Measurements from ENCODE around the gene OR56A5. TPM values are rescaled to one million over a fixed set of nuclear protein-coding genes. Genes with fewer than 3 reads are reported as not detected.
"Not testable (repeated sequence)": the region's sequence is repeated elsewhere in the genome, so short reads cannot be mapped to it uniquely, and the experiment has no call there.

The OR56A5 gene
- total and polyA plus RNA-seq, 2 experiments from 2014 or later: not detected

GRCh38 chr11:5973530-5973929 lies 5.2 kb upstream of the OR56A5 start:
- DNase-seq: no peak
- H3K9ac ChIP-seq: no peak overlapping the region
- H3K4me3 ChIP-seq: no peak overlapping the region
- H2AFZ ChIP-seq: no peak overlapping the region
- TF ChIP-seq EZH2 (IDR thresholded peaks at IDR 0.05; ENCODE audit: insufficient read depth, poor library complexity, severe bottlenecking) (no peak), EZH2phosphoT487 (IDR thresholded peaks at IDR 0.05; ENCODE audit: insufficient read depth, low read depth) (no peak)
- H4K20me1 ChIP-seq (ENCODE audit: insufficient read depth): no peaks in the 10 kb centered on the region
- H3K9me2 ChIP-seq (ENCODE audit: insufficient read depth): no peaks in the 10 kb centered on the region
- H3K4me1 ChIP-seq (ENCODE audit: insufficient read depth): no peaks in the 10 kb centered on the region
- 11 to 17% methylated on average over 1 of the region's 1 CpG for WGBS, 2 experiments (ENCODE audit: low coverage in 1 of 2, low lambda C conversion rate in 2 of 2, missing lambda C conversion rate in 2 of 2)
- H3K79me2 ChIP-seq (ENCODE audit: insufficient read depth): no peaks in the 10 kb centered on the region
- H3F3A ChIP-seq (ENCODE audit: insufficient read depth): no peaks in the 10 kb centered on the region
- no peaks in the 10 kb centered on the region for H3K9me3 ChIP-seq (ENCODE audit: low read depth)
- no peaks in the 10 kb centered on the region for H3K27me3 ChIP-seq (replicated peaks; ENCODE audit: insufficient read depth)
- no peak overlapping the region for H3K4me2 ChIP-seq (ENCODE audit: unreplicated experiment)
- no peak overlapping the region for H3K27ac ChIP-seq
- in situ Hi-C loops (cut with MboI): no loop called here
- H3K36me3 ChIP-seq (ENCODE audit: low read depth): no peaks in the 10 kb centered on the region

- TF ChIP-seq EZH2phosphoT487 (IDR thresholded peaks at IDR 0.05; ENCODE audit: insufficient read depth, low read depth): no peak
- TF ChIP-seq EZH2 (IDR thresholded peaks at IDR 0.05; ENCODE audit: insufficient read depth, poor library complexity, severe bottlenecking): no peak
- no peaks in the 10 kb centered on the region for H3K9me3 ChIP-seq (ENCODE audit: low read depth)
- in situ Hi-C loops (cut with MboI): no loop called here
- no peak overlapping the region for H3K27ac ChIP-seq
- H3K9me2 ChIP-seq (ENCODE audit: insufficient read depth): no peaks in the 10 kb centered on the region
- H3K9ac ChIP-seq: no peak overlapping the region
- DNase-seq: peak; percentile 4
- H3K4me2 ChIP-seq (ENCODE audit: unreplicated experiment): no peak overlapping the region
- H3K36me3 ChIP-seq (ENCODE audit: low read depth): no peaks in the 10 kb centered on the region
- no peaks in the 10 kb centered on the region for H3K4me1 ChIP-seq (ENCODE audit: insufficient read depth)
- no peaks in the 10 kb centered on the region for H3F3A ChIP-seq (ENCODE audit: insufficient read depth)
- H3K4me3 ChIP-seq: no peak overlapping the region
- WGBS, 2 experiments (ENCODE audit: low coverage in 1 of 2, low lambda C conversion rate in 2 of 2, missing lambda C conversion rate in 2 of 2): 11 to 21% methylated on average over 3 of the region's 3 CpGs
- H2AFZ ChIP-seq: no peak overlapping the region
- H3K27me3 ChIP-seq (replicated peaks; ENCODE audit: insufficient read depth): no peaks in the 10 kb centered on the region
- H4K20me1 ChIP-seq (ENCODE audit: insufficient read depth): no peaks in the 10 kb centered on the region
- H3K79me2 ChIP-seq (ENCODE audit: insufficient read depth): no peaks in the 10 kb centered on the region
These were observed 586 bp downstream of the OR56A5 start for GRCh38 chr11:5967708-5968107.

- Histone ChIP-seq H3K36me3 (ENCODE audit: low read depth) (no peaks in the 10 kb centered on the region), H3K27ac (no peak overlapping the region), H3K27me3 (replicated peaks; ENCODE audit: insufficient read depth) (no peaks in the 10 kb centered on the region), H3K4me2 (ENCODE audit: unreplicated experiment) (no peak overlapping the region), H3K9me3 (ENCODE audit: low read depth) (no peaks in the 10 kb centered on the region), H3K4me3 (no peak overlapping the region), H3K4me1 (ENCODE audit: insufficient read depth) (no peaks in the 10 kb centered on the region), H3K9me2 (ENCODE audit: insufficient read depth) (no peaks in the 10 kb centered on the region), H3F3A (ENCODE audit: insufficient read depth) (no peaks in the 10 kb centered on the region), H3K79me2 (ENCODE audit: insufficient read depth) (no peaks in the 10 kb centered on the region), H2AFZ (no peak overlapping the region), H4K20me1 (ENCODE audit: insufficient read depth) (no peaks in the 10 kb centered on the region), H3K9ac (no peak overlapping the region)
- in situ Hi-C loops (cut with MboI): no loop called here
- TF ChIP-seq EZH2phosphoT487 (IDR thresholded peaks at IDR 0.05; ENCODE audit: insufficient read depth, low read depth) (no peak), EZH2 (IDR thresholded peaks at IDR 0.05; ENCODE audit: insufficient read depth, poor library complexity, severe bottlenecking) (no peak)
- no peak for DNase-seq
- WGBS, 2 experiments (ENCODE audit: low coverage in 1 of 2, low lambda C conversion rate in 2 of 2, missing lambda C conversion rate in 2 of 2): 6 to 10% methylated on average over 2 of the region's 2 CpGs
These were observed 1.3 kb downstream of the OR56A5 start for GRCh38 chr11:5966958-5967357.

GRCh38 chr11:5960704-5961320 lies 7.5 kb downstream of the OR56A5 start:
- H3F3A ChIP-seq (ENCODE audit: insufficient read depth); H3K4me3 ChIP-seq; H2AFZ ChIP-seq; in situ Hi-C loops (cut with MboI); H3K4me2 ChIP-seq (ENCODE audit: unreplicated experiment); H3K9ac ChIP-seq; H3K9me2 ChIP-seq (ENCODE audit: insufficient read depth); H3K4me1 ChIP-seq (ENCODE audit: insufficient read depth); H3K27me3 ChIP-seq (replicated peaks; ENCODE audit: insufficient read depth); H3K36me3 ChIP-seq (ENCODE audit: low read depth); H4K20me1 ChIP-seq (ENCODE audit: insufficient read depth); H3K9me3 ChIP-seq (ENCODE audit: low read depth); H3K27ac ChIP-seq; DNase-seq; H3K79me2 ChIP-seq (ENCODE audit: insufficient read depth): not testable (repeated sequence)
- 70 to 77% methylated on average over 13 to 37 of the region's 40 CpGs for WGBS, 2 experiments (ENCODE audit: low coverage in 1 of 2, low lambda C conversion rate in 2 of 2, missing lambda C conversion rate in 2 of 2)

- Histone ChIP-seq H2AFZ (no peak overlapping the region), H3K79me2 (ENCODE audit: insufficient read depth) (no peaks in the 10 kb centered on the region), H3K36me3 (ENCODE audit: low read depth) (no peaks in the 10 kb centered on the region), H3K27ac (no peak overlapping the region), H3K27me3 (replicated peaks; ENCODE audit: insufficient read depth) (no peaks in the 10 kb centered on the region), H3K4me1 (ENCODE audit: insufficient read depth) (no peaks in the 10 kb centered on the region), H3K4me3 (no peak overlapping the region), H4K20me1 (ENCODE audit: insufficient read depth) (no peaks in the 10 kb centered on the region), H3K4me2 (ENCODE audit: unreplicated experiment) (no peak overlapping the region), H3K9me2 (ENCODE audit: insufficient read depth) (no peaks in the 10 kb centered on the region), H3K9ac (no peak overlapping the region), H3F3A (ENCODE audit: insufficient read depth) (no peaks in the 10 kb centered on the region), H3K9me3 (ENCODE audit: low read depth) (no peaks in the 10 kb centered on the region)
- in situ Hi-C loops (cut with MboI): no loop called here
- no peak for DNase-seq
- no peak for TF ChIP-seq EZH2 (IDR thresholded peaks at IDR 0.05; ENCODE audit: insufficient read depth, poor library complexity, severe bottlenecking)
- TF ChIP-seq EZH2phosphoT487 (IDR thresholded peaks at IDR 0.05; ENCODE audit: insufficient read depth, low read depth): no peak
- 34 to 36% methylated on average over 3 of the region's 3 CpGs for WGBS, 2 experiments (ENCODE audit: low coverage in 1 of 2, low lambda C conversion rate in 2 of 2, missing lambda C conversion rate in 2 of 2)
These were observed 12.7 kb downstream of the OR56A5 start for GRCh38 chr11:5955586-5955985.
